Epithelial cell of esophagus (primary cell): ENCODE results near the gene ATP5F1A.
"Not testable (repeated sequence)": the region's sequence is repeated elsewhere in the genome, so short reads cannot be mapped to it uniquely, and the experiment has no call there.

ENCODE experiments used
- DNase-seq: peaks from one replicate; pipeline ENCODE4 v3.0.0; 2010; ENCODE audit warnings: low read depth
- H3K4me3 ChIP-seq: 2 replicates; pipeline ENCODE4 v1.5.1; 2011; ENCODE audit warnings: mild to moderate bottlenecking, low read length, control low read depth
- TF ChIP-seq, protein P1 (sequence below): IDR thresholded peaks from 2 replicates; pipeline ENCODE4 v1.5.1; 2011; ENCODE audit warnings: low read depth, mild to moderate bottlenecking, low read length, control low read depth, inconsistent platforms; ENCODE audit not compliant: insufficient read depth; ENCODE audit errors: missing control alignments

The ATP5F1A gene

DNA sequence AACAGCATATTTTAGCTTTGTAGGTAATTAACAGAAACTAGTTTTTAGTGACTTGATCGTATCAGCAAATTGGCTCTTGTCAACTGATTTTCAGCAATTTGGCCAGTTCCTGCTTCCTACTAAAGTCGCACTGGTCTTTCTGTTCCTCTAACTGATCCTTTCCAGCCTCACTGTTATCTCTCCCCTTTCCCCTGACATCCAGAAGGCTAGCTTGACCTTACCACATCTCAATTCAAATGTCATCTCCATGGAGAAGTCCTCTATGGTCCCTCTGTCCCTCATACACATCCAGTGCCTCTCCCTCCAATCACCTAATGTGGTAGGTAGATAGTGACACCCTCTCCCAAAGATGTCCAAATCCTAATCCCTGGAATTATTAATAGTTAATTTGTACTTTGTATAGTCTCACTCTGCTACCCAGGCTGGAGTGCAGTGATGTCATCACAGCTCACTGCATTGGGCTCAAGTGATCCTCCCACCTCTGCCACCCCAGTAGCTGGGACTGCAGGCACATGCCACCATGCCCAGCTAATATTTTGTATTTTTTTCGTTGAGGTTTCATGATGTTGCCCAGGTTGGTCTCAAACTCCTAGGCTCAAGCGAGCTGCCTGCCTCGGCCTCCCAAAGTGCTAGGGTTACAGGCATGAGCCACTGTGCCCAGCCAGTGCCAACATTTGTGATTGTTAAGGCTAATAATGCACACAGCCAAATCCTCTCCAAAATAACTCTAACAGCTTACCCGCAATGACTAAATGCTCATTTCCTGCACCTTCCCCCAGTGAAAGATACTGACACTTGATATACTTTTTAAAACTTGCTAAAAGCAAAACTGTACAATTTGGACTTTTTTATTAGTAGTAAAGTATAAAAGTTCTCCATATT, 42.9 kb downstream of the ATP5F1A start:
- TF ChIP-seq, protein P1, sequence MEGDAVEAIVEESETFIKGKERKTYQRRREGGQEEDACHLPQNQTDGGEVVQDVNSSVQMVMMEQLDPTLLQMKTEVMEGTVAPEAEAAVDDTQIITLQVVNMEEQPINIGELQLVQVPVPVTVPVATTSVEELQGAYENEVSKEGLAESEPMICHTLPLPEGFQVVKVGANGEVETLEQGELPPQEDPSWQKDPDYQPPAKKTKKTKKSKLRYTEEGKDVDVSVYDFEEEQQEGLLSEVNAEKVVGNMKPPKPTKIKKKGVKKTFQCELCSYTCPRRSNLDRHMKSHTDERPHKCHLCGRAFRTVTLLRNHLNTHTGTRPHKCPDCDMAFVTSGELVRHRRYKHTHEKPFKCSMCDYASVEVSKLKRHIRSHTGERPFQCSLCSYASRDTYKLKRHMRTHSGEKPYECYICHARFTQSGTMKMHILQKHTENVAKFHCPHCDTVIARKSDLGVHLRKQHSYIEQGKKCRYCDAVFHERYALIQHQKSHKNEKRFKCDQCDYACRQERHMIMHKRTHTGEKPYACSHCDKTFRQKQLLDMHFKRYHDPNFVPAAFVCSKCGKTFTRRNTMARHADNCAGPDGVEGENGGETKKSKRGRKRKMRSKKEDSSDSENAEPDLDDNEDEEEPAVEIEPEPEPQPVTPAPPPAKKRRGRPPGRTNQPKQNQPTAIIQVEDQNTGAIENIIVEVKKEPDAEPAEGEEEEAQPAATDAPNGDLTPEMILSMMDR = no peak
- DNase-seq = no peak
- H3K4me3 ChIP-seq = no peak overlapping the region

DNA sequence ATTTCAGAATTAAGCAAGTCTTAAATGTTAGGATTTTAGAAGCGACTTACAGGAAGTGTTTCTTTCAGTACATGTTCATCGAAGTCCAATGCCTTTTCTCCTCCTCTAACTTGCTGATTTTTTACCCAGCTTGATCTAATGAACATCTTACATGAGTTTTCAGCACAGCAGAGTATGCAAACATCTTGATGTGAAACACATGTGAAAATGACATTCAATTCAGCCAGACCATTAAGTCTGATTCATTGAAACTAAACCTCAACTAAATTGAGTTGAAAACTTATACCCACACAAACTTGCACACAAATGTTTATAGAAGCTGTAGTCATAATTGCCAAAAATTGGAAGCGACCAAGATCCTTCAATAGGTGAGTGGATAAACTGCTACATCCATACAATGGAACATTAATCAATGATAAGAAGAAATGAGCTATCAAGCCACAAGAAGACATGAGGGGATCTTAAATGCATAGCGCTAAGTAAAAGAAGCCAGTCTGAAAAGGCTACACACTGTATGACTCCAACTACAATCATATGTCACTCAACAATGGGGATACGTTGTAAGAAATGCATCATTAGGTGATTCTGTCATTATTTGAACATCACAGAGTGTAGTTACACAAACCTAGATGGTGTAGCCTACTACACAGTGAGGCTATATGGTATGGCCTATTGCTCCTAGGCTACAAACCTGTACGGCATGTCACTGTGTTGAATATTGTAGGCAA, 44.6 kb downstream of the ATP5F1A start:
- no peak for DNase-seq
- TF ChIP-seq, protein P1 = no peak
- H3K4me3 ChIP-seq = no peak overlapping the region

DNA sequence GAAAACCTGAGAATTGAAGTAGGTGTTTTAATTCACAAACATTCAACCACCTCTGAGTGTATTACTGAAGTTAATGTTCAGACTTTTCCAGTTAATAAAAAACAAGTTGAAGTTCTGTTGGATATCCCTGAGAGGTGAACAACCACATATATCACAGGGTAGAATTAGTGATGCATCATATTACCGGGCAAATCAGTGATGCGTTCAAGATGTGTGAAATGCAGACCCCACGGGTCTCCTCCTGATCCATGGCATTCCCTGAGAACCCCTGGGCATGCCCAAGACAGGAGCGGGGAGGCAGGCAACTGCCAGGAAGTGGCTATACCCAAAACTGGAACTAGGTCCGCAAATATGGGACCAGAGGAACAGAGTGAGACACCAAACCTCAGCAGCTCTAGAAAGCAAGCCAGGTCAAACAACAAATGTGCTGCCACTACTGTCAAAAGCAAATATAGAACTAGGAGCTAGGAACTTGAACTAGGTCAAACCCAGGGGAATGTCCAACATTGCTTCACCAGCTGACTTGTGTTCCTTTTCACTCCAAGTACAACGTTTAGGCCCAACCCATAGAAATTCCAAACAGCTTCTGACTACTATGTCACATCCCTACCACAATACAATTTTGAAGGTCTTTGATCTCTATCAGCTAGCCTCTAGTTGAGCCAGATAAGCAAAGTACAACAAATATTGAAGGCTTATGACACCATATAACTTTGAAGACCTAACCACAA, 46.2 kb downstream of the ATP5F1A start:
- TF ChIP-seq, protein P1 = no peak
- peak; percentile 84 for DNase-seq
- H3K4me3 ChIP-seq = no peak overlapping the region

DNA sequence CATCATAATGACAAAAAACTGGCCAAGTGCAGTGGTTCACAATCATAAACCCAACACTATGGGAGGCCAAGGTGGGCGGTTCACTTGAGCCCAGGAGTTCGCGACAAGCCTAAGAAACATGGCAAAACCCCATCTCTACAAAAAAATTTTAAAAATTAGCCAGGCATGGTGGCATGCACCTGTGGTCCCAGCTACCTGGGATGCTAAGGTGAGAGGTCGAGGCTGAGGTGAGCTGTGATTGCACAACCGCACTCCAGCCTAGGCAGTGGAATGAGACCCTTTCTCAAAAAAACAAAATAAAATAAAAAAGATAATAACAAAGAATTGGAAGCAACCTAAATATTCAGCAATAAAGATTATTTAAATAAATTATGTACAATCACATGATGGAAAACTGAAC, 47.8 kb downstream of the ATP5F1A start:
- TF ChIP-seq, protein P1 = no peak

DNA sequence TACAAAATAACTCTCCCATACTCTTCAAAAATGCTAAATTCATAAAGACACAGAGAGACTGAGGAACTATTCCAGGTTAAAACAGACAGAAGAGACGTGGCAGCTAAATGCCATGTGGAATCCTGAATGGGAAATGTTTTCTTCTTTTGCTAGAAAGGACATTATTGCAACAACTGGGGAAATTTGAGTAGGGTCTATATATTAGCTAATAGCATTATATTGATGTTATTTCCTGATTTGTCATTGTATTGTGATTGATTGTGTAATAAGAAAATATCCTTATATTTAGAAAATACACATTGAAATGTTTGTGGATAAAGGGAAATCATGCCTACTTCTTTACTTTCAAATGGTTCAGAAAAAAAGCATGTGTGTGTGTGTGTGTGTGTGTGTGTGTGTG, 49.5 kb downstream of the ATP5F1A start:
- TF ChIP-seq, protein P1 = no peak
- no peak for DNase-seq
- no peak overlapping the region for H3K4me3 ChIP-seq

More for the DNA sequence above, 47.8 kb downstream of the ATP5F1A start:
- DNase-seq = no peak
- no peak overlapping the region for H3K4me3 ChIP-seq

DNA sequence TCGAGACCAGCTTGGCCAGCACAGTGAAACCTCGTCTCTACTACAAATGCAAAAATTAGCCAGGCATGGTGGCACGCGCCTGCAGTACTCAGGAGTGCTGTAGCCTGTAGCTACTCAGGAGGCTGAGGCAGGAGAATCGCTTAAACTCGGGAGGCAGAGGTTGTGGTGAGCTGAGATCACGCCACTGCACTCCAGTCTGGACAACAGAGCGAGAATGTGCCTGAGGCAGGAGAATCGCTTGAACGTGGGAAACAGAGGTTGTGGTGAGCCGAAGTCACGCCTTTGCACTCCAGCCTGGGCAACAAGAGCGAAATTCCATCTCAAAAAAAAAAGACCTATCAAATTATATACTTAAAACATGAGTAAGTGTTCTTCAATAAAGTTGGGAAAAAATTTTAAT, 50.7 kb downstream of the ATP5F1A start:
- H3K4me3 ChIP-seq, DNase-seq: not testable (repeated sequence)

DNA sequence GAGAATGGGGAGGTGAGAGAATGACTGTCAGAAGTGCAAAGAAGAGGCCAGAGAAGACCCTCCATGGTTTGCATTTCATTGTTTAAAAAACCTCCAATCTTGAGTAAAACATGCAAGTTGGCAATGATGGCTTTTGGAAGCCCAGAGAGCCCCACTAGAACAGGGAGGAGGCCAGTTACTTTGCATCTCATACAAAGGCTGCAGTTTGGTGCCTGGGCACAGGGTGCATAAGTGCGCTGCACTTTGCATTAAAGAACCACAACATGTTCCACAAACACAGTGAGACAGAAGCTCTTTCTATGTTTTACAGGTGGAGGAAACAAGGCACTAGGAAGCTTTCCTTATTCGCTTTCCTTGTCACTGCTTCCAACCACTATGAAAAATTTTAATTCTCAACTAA, 51.4 kb downstream of the ATP5F1A start:
- no peak for DNase-seq
- H3K4me3 ChIP-seq = no peak overlapping the region
- TF ChIP-seq, protein P1 = no peak
